IPS-18a (cell line): ENCODE results near the gene CXCR2.
"Not testable (repeated sequence)": the region's sequence is repeated elsewhere in the genome, so short reads cannot be mapped to it uniquely, and the experiment has no call there.

Experiments used
- H3K27ac ChIP-seq: one replicate; pipeline ENCODE4 v1.5.1; 2013; ENCODE audit warnings: low read length
- H3K27me3 ChIP-seq: one replicate; pipeline ENCODE4 v1.6.1; 2013; ENCODE audit warnings: mild to moderate bottlenecking, low read length; ENCODE audit not compliant: control insufficient read depth, insufficient read depth
- H3K36me3 ChIP-seq: one replicate; pipeline ENCODE4 v1.6.1; 2013; ENCODE audit warnings: low read depth, low read length; ENCODE audit not compliant: control insufficient read depth
- H3K4me1 ChIP-seq: one replicate; pipeline ENCODE4 v1.6.1; 2013; ENCODE audit warnings: low read depth, low read length; ENCODE audit not compliant: control insufficient read depth
- H3K4me3 ChIP-seq: one replicate; pipeline ENCODE4 v1.5.1; 2013; ENCODE audit warnings: low read length
- H3K9ac ChIP-seq: one replicate; pipeline ENCODE4 v1.6.1; 2013; ENCODE audit warnings: mild to moderate bottlenecking, low read length, moderate library complexity
- H3K9me3 ChIP-seq: one replicate; pipeline ENCODE4 v1.6.1; 2013; ENCODE audit warnings: low read depth, low read length; ENCODE audit not compliant: control insufficient read depth

CXCR2 gene

GRCh38 chr2:218168016-218168415 lies 42.2 kb downstream of the CXCR2 start:
- no peak overlapping the region for H3K27ac ChIP-seq
- H3K9me3 ChIP-seq = no peaks in the 10 kb centered on the region
- no peaks in the 10 kb centered on the region for H3K27me3 ChIP-seq
- no peaks in the 10 kb centered on the region for H3K4me1 ChIP-seq
- H3K36me3 ChIP-seq = no peaks in the 10 kb centered on the region
- no peak overlapping the region for H3K9ac ChIP-seq
- no peak overlapping the region for H3K4me3 ChIP-seq

GRCh38 chr2:218168635-218169462 lies 43.0 kb downstream of the CXCR2 start:
- no peaks in the 10 kb centered on the region for H3K9me3 ChIP-seq
- H3K36me3 ChIP-seq = no peaks in the 10 kb centered on the region
- no peak overlapping the region for H3K27ac ChIP-seq
- H3K4me3 ChIP-seq = no peak overlapping the region
- H3K9ac ChIP-seq = no peak overlapping the region
- no peaks in the 10 kb centered on the region for H3K27me3 ChIP-seq
- H3K4me1 ChIP-seq = no peaks in the 10 kb centered on the region

- H3K9me3 ChIP-seq = no peaks in the 10 kb centered on the region
- H3K4me1 ChIP-seq = no peaks in the 10 kb centered on the region
- H3K27ac ChIP-seq = no peak overlapping the region
- H3K9ac ChIP-seq = no peak overlapping the region
- no peak overlapping the region for H3K4me3 ChIP-seq
- no peaks in the 10 kb centered on the region for H3K36me3 ChIP-seq
- no peaks in the 10 kb centered on the region for H3K27me3 ChIP-seq
These were observed 44.1 kb downstream of the CXCR2 start for GRCh38 chr2:218169757-218170546.

GRCh38 chr2:218171744-218172143 lies 45.9 kb downstream of the CXCR2 start:
- not testable (repeated sequence) for H3K36me3 ChIP-seq, H3K27me3 ChIP-seq, H3K4me1 ChIP-seq, H3K9ac ChIP-seq, H3K9me3 ChIP-seq, H3K27ac ChIP-seq, H3K4me3 ChIP-seq

- Histone ChIP-seq H3K27ac (no peak overlapping the region), H3K9me3 (no peaks in the 10 kb centered on the region), H3K36me3 (no peaks in the 10 kb centered on the region), H3K4me1 (no peaks in the 10 kb centered on the region), H3K4me3 (no peak overlapping the region), H3K9ac (no peak overlapping the region), H3K27me3 (no peaks in the 10 kb centered on the region)
These were observed 47.0 kb downstream of the CXCR2 start for GRCh38 chr2:218172845-218173244.

- no peaks in the 10 kb centered on the region for H3K9me3 ChIP-seq
- H3K27me3 ChIP-seq = no peaks in the 10 kb centered on the region
- H3K9ac ChIP-seq = no peak overlapping the region
- no peaks in the 10 kb centered on the region for H3K4me1 ChIP-seq
- no peaks in the 10 kb centered on the region for H3K36me3 ChIP-seq
- no peak overlapping the region for H3K4me3 ChIP-seq
- H3K27ac ChIP-seq = no peak overlapping the region
These were observed 54.0 kb downstream of the CXCR2 start for GRCh38 chr2:218179782-218180181.

- H3K9me3 ChIP-seq = no peaks in the 10 kb centered on the region
- H3K9ac ChIP-seq = no peak overlapping the region
- no peaks in the 10 kb centered on the region for H3K36me3 ChIP-seq
- H3K4me1 ChIP-seq = no peaks in the 10 kb centered on the region
- H3K27ac ChIP-seq = no peak overlapping the region
- H3K4me3 ChIP-seq = no peak overlapping the region
- no peaks in the 10 kb centered on the region for H3K27me3 ChIP-seq
These were observed 54.8 kb downstream of the CXCR2 start for GRCh38 chr2:218180467-218181114.

- no peaks in the 10 kb centered on the region for H3K27me3 ChIP-seq
- no peaks in the 10 kb centered on the region for H3K4me1 ChIP-seq
- no peak overlapping the region for H3K9ac ChIP-seq
- H3K4me3 ChIP-seq = no peak overlapping the region
- no peaks in the 10 kb centered on the region for H3K9me3 ChIP-seq
- no peaks in the 10 kb centered on the region for H3K36me3 ChIP-seq
- H3K27ac ChIP-seq = no peak overlapping the region
These were observed 58.5 kb downstream of the CXCR2 start for GRCh38 chr2:218184331-218184730.

GRCh38 chr2:218186355-218186766 lies 60.5 kb downstream of the CXCR2 start:
- Histone ChIP-seq H3K9me3 (no peaks in the 10 kb centered on the region), H3K9ac (no peak overlapping the region), H3K36me3 (no peaks in the 10 kb centered on the region), H3K4me1 (no peaks in the 10 kb centered on the region), H3K4me3 (no peak overlapping the region), H3K27ac (no peak overlapping the region), H3K27me3 (no peaks in the 10 kb centered on the region)
